HL-60 (cell line): ENCODE measurements around the gene SLC4A4.
"Not testable (repeated sequence)": the region's sequence is repeated elsewhere in the genome, so short reads cannot be mapped to it uniquely, and the experiment has no call there.

ENCODE experiments used
- DNase-seq, 2 experiments: peaks; one replicate each; pipeline ENCODE4 v3.0.0-alpha.2; 2010 to 2020; ENCODE audit warnings: low read depth in 1 of 2, low spot score in 1 of 2
- H3K27ac ChIP-seq: fragments of 250-450 bp; sonication (Bioruptor Pico); replicated peaks from 2 replicates; pipeline ENCODE4 v1.5.1; 2020; ENCODE audit warnings: mild to moderate bottlenecking, moderate library complexity
- H3K27me3 ChIP-seq: fragments of 250-450 bp; sonication (Bioruptor Pico); 2 replicates; pipeline ENCODE4 v1.5.1; 2021; ENCODE audit warnings: mild to moderate bottlenecking, moderate library complexity; ENCODE audit not compliant: insufficient read depth, poor library complexity, severe bottlenecking
- H3K4me3 ChIP-seq: replicated peaks from 2 replicates; pipeline ENCODE4 v1.5.1; 2011; ENCODE audit warnings: mild to moderate bottlenecking, control low read depth, low read length; ENCODE audit not compliant: insufficient read depth
- GABPA ChIP-seq: IDR thresholded peaks from 2 replicates; pipeline ENCODE4 v1.6.1; 2012; ENCODE audit warnings: low read depth
- POLR2AphosphoS5 ChIP-seq: IDR thresholded peaks from 2 replicates; pipeline ENCODE4 v1.6.1; 2012; ENCODE audit warnings: low read depth
- SPI1 ChIP-seq: IDR thresholded peaks from 2 replicates; pipeline ENCODE4 v1.6.1; 2012; ENCODE audit warnings: low read depth, mild to moderate bottlenecking, borderline replicate concordance
- TF ChIP-seq, protein P1 (sequence below): IDR thresholded peaks from one replicate; pipeline ENCODE4 v1.5.1; 2011; ENCODE audit warnings: low read length, control low read depth, inconsistent platforms; ENCODE audit not compliant: insufficient read depth
- TF ChIP-seq, protein P2 (sequence below): IDR thresholded peaks from 2 replicates; pipeline ENCODE4 v1.6.1; 2012; ENCODE audit warnings: low read depth; ENCODE audit not compliant: insufficient replicate concordance

Gene SLC4A4

DNA sequence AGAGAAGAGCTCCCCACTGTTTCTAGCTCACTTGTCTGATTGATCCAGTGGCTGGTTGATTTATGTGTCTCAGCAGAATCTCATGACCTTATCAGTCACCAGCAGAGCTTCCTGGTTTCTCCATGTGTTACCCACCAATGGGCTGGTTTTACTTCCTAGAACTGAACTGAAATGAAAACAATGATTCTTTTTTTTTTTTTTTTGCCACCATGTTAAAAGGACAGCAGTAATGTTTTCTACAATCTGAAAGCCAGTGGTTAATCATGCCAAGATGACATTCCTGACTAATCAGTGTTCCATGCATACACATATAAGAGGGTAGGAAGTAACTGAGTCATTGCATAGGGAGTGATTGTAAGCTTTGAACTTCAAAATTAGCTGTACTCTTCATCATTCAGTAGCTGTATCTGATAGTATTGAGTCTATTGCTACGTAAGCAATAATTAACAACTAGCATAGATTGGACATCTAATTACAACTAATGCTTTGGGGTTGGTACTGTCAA, 67.7 kb downstream of the SLC4A4 start:
- TF ChIP-seq, protein P1, sequence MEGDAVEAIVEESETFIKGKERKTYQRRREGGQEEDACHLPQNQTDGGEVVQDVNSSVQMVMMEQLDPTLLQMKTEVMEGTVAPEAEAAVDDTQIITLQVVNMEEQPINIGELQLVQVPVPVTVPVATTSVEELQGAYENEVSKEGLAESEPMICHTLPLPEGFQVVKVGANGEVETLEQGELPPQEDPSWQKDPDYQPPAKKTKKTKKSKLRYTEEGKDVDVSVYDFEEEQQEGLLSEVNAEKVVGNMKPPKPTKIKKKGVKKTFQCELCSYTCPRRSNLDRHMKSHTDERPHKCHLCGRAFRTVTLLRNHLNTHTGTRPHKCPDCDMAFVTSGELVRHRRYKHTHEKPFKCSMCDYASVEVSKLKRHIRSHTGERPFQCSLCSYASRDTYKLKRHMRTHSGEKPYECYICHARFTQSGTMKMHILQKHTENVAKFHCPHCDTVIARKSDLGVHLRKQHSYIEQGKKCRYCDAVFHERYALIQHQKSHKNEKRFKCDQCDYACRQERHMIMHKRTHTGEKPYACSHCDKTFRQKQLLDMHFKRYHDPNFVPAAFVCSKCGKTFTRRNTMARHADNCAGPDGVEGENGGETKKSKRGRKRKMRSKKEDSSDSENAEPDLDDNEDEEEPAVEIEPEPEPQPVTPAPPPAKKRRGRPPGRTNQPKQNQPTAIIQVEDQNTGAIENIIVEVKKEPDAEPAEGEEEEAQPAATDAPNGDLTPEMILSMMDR: no peak
- TF ChIP-seq GABPA (no peak), POLR2AphosphoS5 (no peak), SPI1 (no peak)
- TF ChIP-seq, protein P2, sequence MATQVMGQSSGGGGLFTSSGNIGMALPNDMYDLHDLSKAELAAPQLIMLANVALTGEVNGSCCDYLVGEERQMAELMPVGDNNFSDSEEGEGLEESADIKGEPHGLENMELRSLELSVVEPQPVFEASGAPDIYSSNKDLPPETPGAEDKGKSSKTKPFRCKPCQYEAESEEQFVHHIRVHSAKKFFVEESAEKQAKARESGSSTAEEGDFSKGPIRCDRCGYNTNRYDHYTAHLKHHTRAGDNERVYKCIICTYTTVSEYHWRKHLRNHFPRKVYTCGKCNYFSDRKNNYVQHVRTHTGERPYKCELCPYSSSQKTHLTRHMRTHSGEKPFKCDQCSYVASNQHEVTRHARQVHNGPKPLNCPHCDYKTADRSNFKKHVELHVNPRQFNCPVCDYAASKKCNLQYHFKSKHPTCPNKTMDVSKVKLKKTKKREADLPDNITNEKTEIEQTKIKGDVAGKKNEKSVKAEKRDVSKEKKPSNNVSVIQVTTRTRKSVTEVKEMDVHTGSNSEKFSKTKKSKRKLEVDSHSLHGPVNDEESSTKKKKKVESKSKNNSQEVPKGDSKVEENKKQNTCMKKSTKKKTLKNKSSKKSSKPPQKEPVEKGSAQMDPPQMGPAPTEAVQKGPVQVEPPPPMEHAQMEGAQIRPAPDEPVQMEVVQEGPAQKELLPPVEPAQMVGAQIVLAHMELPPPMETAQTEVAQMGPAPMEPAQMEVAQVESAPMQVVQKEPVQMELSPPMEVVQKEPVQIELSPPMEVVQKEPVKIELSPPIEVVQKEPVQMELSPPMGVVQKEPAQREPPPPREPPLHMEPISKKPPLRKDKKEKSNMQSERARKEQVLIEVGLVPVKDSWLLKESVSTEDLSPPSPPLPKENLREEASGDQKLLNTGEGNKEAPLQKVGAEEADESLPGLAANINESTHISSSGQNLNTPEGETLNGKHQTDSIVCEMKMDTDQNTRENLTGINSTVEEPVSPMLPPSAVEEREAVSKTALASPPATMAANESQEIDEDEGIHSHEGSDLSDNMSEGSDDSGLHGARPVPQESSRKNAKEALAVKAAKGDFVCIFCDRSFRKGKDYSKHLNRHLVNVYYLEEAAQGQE: no peak
- Histone ChIP-seq H3K27me3 (no peaks in the 10 kb centered on the region), H3K27ac (no peak overlapping the region), H3K4me3 (no peak overlapping the region)
- DNase-seq: no peak

DNA sequence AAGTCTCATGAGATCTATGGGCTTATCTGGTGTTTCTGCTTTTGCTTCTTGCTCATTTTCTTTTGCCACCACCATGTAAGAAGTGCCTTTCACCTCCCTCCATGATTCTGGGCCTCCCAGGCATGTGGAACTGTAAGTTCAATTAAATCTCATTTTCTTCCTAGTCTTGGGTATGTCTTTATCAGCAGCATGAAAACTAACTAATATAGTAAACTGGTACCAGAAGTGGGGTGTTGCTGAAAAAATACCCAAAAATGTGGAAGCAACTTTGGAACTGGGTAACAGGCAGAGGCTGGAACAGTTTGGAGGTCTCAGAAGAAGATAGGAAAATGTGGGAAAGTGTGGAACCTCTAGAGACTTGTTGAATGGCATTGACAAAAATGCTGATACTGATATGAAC, 70.1 kb downstream of the SLC4A4 start:
- not testable (repeated sequence) for H3K27me3 ChIP-seq, H3K27ac ChIP-seq, H3K4me3 ChIP-seq, DNase-seq

DNA sequence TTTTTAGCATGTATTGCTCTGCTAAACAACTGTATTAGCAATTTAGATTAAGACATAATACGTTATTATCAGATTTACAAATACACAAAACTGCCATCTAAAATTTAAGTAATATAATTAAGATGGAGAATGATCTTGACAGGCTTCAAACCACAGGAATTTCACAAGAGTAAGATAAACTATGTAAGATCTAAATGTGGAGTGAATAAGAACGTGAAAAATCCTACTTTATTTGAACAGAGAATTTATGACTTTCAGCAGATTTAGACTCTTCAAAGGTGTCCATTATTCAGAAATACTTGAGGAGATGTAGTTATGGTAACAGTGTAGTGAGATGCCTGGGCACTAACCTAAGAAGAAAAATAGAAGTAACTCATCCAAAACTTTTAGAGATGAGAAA, 73.2 kb downstream of the SLC4A4 start:
- H3K27me3 ChIP-seq: no peaks in the 10 kb centered on the region
- DNase-seq: no peak
- TF ChIP-seq SPI1 (no peak), GABPA (no peak), POLR2AphosphoS5 (no peak)
- TF ChIP-seq, protein P1: no peak
- TF ChIP-seq, protein P2: no peak
- H3K27ac ChIP-seq: no peak overlapping the region
- no peak overlapping the region for H3K4me3 ChIP-seq

DNA sequence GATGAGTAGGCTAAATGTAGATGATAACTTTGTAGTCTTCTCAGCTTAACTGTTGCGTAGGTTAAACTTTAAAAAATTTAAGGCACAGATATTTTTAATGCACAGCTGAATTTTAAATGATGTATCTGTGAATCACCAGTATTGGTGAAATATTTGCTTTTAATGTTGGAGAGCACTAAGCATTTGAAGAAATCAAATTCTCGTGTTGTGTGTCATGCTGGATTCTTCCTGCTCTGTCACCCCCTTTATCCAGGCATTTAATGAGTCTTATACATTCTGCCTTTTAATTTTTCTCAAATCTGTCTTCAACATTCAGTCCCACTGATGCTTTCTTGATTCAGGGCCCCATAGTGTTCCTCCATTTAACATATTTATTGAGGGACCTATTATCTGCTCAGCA, 76.7 kb downstream of the SLC4A4 start:
- Histone ChIP-seq H3K27ac (no peak overlapping the region), H3K4me3 (no peak overlapping the region), H3K27me3 (no peaks in the 10 kb centered on the region)
- TF ChIP-seq, protein P2: no peak
- TF ChIP-seq SPI1 (no peak), GABPA (no peak), POLR2AphosphoS5 (no peak)
- TF ChIP-seq, protein P1: no peak
- DNase-seq: no peak
